ENCODE data around the gene PASK. TPM values are rescaled to one million over a fixed set of nuclear protein-coding genes. Genes with fewer than 3 reads are reported as not detected.

PASK gene
- total RNA-seq, 2 experiments from 2014 or later = 58.1 to 58.9 TPM

- DNase-seq = peak; percentile 4
- ChIA-PET CTCF (no interaction called here), POLR2A (no interaction called here)
- Mint-ChIP-seq H3K27ac (no peak overlapping the region), H3K4me3 (no peak overlapping the region), H3K36me3 (ENCODE audit: low read depth) (peaks cover 22% of the 10 kb centered on the region), H3K4me1 (no peaks in the 10 kb centered on the region), H3K27me3 (no peaks in the 10 kb centered on the region), H3K9me3 (no peaks in the 10 kb centered on the region)
Measured at GRCh38 chr2:241082341-241083090, 66.8 kb downstream of the PASK start.

DNA sequence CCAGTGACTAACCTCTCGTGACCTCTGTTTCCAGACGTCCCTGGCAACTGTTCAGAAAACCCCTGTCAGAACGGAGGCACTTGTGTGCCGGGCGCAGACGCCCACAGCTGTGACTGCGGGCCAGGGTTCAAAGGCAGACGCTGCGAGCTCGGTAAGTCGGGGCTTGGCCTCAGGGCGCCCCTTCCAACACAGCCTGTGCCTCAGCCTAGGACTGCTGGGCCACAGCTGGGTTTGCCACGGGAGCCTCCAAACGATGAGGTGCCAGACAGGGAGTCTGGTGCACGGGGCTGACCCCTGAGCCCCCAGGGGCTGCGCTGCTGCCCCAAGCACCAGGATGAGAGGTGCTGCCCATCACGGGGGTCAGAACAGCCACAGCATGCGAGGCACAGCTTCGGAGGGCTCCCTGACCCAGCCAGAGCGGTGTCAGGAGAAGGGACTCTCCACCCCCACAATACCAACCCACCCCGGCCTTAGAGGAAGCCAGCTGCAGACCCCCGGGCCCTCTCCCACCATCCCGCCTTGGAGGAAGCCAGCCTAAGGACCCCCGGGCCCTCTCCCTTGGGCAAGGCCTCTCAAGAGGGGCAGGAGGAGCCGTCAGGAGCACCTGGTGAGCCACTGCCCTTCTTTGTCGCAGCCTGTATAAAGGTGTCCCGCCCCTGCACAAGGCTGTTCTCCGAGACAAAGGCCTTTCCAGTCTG lies 67.5 kb downstream of the PASK start:
- no peaks in the 10 kb centered on the region for H3K27me3 Mint-ChIP-seq
- POLR2A ChIA-PET = no interaction called here
- no peaks in the 10 kb centered on the region for H3K4me1 Mint-ChIP-seq
- H3K9me3 Mint-ChIP-seq = no peaks in the 10 kb centered on the region
- no peak overlapping the region for H3K27ac Mint-ChIP-seq
- peaks cover 17% of the 10 kb centered on the region for H3K36me3 Mint-ChIP-seq (ENCODE audit: low read depth)
- DNase-seq = peak; percentile 15
- CTCF ChIA-PET = no interaction called here
- no peak overlapping the region for H3K4me3 Mint-ChIP-seq

DNA sequence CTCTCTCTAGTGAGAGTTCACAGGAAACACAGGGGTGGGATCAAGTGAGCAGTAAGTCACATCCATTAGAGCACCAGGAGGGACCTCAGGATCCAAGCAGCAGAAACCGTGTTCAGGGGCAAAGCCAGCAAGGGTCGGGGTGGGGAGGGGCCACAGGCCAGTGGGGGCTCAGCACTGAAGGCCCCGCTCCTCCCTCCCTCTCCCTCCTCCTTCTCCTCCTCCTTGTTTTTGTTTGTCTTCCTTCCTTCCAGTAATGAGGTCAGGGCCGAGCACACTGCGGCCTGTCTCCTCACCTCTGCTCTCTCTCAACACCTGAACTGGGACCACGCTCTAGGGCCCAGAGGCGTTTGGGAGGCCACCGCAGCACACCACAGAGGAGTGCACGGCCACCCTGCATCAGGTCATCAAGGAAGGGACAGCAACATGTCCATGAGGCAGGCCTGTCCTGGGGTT lies 68.1 kb downstream of the PASK start:
- CTCF ChIA-PET = no interaction called here
- Mint-ChIP-seq H3K27ac (no peak overlapping the region), H3K36me3 (ENCODE audit: low read depth) (peaks cover 11% of the 10 kb centered on the region), H3K4me1 (no peaks in the 10 kb centered on the region), H3K27me3 (no peaks in the 10 kb centered on the region), H3K4me3 (no peak overlapping the region), H3K9me3 (no peaks in the 10 kb centered on the region)
- POLR2A ChIA-PET = no interaction called here
- no peak for DNase-seq

GRCh38 chr2:241080405-241081189 lies 68.7 kb downstream of the PASK start:
- Mint-ChIP-seq H3K27ac (no peak overlapping the region), H3K9me3 (no peaks in the 10 kb centered on the region), H3K36me3 (ENCODE audit: low read depth) (peaks cover 8% of the 10 kb centered on the region), H3K27me3 (no peaks in the 10 kb centered on the region), H3K4me3 (no peak overlapping the region), H3K4me1 (no peaks in the 10 kb centered on the region)
- ChIA-PET CTCF (no interaction called here), POLR2A (no interaction called here)
- DNase-seq = peak; percentile 14

GRCh38 chr2:241074901-241075540 lies 74.3 kb downstream of the PASK start:
- no peak overlapping the region for H3K4me3 Mint-ChIP-seq

GRCh38 chr2:241074065-241074818 lies 75.0 kb downstream of the PASK start:
- no peaks in the 10 kb centered on the region for H3K36me3 Mint-ChIP-seq (ENCODE audit: low read depth)
- no peak overlapping the region for H3K4me3 Mint-ChIP-seq
- CTCF ChIA-PET = no interaction called here
- POLR2A ChIA-PET = no interaction called here
- H3K27me3 Mint-ChIP-seq = no peaks in the 10 kb centered on the region
- no peak overlapping the region for H3K27ac Mint-ChIP-seq
- DNase-seq = peak; percentile 14
- H3K4me1 Mint-ChIP-seq = no peaks in the 10 kb centered on the region
- H3K9me3 Mint-ChIP-seq = no peaks in the 10 kb centered on the region

More at GRCh38 chr2:241074901-241075540, 74.3 kb downstream of the PASK start:
- H3K27me3 Mint-ChIP-seq = no peaks in the 10 kb centered on the region
- DNase-seq = peak; percentile 5
- no peaks in the 10 kb centered on the region for H3K36me3 Mint-ChIP-seq (ENCODE audit: low read depth)
- no peak overlapping the region for H3K27ac Mint-ChIP-seq
- ChIA-PET POLR2A (no interaction called here), CTCF (no interaction called here)
- no peaks in the 10 kb centered on the region for H3K9me3 Mint-ChIP-seq
- no peaks in the 10 kb centered on the region for H3K4me1 Mint-ChIP-seq

GRCh38 chr2:241073166-241074064 lies 75.9 kb downstream of the PASK start:
- ChIA-PET POLR2A (no interaction called here), CTCF (no interaction called here)
- no peaks in the 10 kb centered on the region for H3K36me3 Mint-ChIP-seq (ENCODE audit: low read depth)
- H3K4me3 Mint-ChIP-seq = no peak overlapping the region
- no peaks in the 10 kb centered on the region for H3K4me1 Mint-ChIP-seq
- H3K9me3 Mint-ChIP-seq = no peaks in the 10 kb centered on the region
- H3K27me3 Mint-ChIP-seq = no peaks in the 10 kb centered on the region
- peak; percentile 14 for DNase-seq
- no peak overlapping the region for H3K27ac Mint-ChIP-seq

DNA sequence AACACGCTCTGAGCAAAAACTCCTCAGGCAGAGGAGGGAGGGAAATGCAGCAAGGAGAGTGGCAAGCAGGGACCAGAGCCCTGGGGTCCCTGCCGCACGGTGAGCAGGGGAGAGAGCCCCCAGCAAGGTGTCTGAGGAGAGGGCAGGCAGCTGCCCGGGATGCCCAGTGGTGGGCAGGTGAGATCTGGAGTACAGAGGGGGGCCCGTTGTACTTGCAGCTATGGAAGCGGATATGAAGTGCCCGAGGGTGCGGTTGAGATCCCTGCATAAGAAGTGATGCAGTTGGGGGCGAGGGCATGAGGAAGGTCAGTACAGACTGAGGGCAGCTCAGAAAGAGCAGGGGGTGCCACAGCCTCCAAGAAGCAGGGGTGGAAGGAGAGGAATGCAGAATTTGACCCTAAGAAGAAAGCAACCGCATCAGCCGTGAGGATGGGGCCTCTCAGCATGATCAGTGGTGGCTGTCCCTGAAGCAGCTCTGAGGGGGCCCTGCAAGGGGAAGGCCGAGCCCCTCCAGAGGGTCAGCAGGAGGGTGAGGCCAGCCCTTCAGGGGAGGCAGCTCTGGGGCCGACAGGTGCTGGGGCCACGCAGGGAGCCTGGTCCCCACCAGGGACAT lies 76.6 kb downstream of the PASK start:
- no peaks in the 10 kb centered on the region for H3K4me1 Mint-ChIP-seq
- H3K27me3 Mint-ChIP-seq = no peaks in the 10 kb centered on the region
- POLR2A ChIA-PET = no interaction called here
- no peak overlapping the region for H3K4me3 Mint-ChIP-seq
- H3K36me3 Mint-ChIP-seq (ENCODE audit: low read depth) = no peaks in the 10 kb centered on the region
- DNase-seq = peak; percentile 13
- H3K27ac Mint-ChIP-seq = no peak overlapping the region
- H3K9me3 Mint-ChIP-seq = no peaks in the 10 kb centered on the region
- CTCF ChIA-PET = no interaction called here

DNA sequence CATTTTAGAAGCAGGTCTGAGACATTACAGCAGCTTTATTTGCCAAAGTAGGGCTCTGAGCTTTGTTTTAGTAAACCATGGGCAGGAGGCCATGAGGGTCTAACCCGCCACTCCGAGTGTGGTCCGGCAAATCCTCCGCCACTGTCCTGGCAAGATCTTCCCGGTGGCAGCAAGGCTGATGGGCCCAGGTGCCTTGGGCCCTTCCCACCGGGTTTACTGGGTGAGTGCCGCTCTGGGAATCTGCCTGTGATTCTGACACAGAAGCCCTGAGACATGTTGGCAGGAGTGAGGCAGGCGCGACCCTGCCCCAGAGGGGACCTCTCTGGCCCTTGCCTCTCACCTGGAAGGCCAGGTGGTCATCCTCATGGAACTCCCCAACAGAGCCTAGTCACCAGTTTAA lies 77.1 kb downstream of the PASK start:
- Mint-ChIP-seq H3K27me3 (no peaks in the 10 kb centered on the region), H3K36me3 (ENCODE audit: low read depth) (no peaks in the 10 kb centered on the region), H3K4me1 (no peaks in the 10 kb centered on the region), H3K9me3 (no peaks in the 10 kb centered on the region), H3K27ac (no peak overlapping the region), H3K4me3 (no peak overlapping the region)
- ChIA-PET CTCF (no interaction called here), POLR2A (no interaction called here)
- DNase-seq = peak; percentile 4

GRCh38 chr2:241071677-241072111 lies 77.6 kb downstream of the PASK start:
- H3K36me3 Mint-ChIP-seq (ENCODE audit: low read depth) = no peaks in the 10 kb centered on the region
- DNase-seq = no peak
- ChIA-PET POLR2A (no interaction called here), CTCF (no interaction called here)
- no peaks in the 10 kb centered on the region for H3K27me3 Mint-ChIP-seq
- H3K27ac Mint-ChIP-seq = no peak overlapping the region
- no peaks in the 10 kb centered on the region for H3K9me3 Mint-ChIP-seq
- no peak overlapping the region for H3K4me3 Mint-ChIP-seq
- no peaks in the 10 kb centered on the region for H3K4me1 Mint-ChIP-seq

DNA sequence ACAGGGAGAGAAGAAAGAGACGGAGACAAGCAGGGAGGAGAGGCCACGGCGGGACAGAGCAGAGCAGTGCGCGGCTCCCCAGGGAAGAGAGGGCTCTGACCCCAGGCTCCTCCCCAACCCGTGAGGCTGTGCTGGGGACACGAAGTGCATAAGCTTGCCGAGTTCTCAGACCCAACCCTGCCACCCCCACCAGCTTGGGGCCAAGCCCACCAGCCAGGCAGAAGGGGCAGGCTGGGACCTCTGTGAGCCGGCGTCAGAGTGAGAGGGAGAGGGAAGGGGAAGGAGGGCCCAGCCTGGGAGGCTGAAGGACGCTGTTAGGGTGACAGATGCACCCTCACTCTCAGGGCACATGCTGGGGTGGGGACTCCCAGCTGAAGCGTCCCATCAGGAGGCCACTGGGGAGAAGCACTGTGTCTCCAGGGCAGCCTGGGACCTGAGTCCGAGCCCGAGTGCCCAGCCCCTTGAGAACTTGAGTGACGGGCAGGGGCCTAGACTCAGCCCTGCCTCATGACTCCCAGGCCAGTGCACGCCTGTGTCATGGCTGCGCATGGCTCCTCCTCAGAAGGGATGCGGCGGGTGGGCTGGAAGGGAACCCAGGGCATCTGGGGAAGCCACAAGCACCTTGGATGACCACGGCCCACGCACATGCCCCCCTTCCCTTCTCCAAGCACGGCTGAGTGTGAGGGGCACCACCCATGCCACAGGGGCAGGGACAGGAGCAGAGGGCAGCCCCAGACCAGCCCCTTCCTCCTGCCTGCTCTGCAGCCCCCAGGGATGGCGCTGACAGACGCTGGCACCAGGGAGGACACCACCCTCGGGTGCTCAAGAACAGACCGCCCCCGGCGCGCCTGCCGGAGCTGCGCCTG lies 78.2 kb downstream of the PASK start:
- no peak overlapping the region for H3K27ac Mint-ChIP-seq
- H3K27me3 Mint-ChIP-seq = no peaks in the 10 kb centered on the region
- no peak overlapping the region for H3K4me3 Mint-ChIP-seq
- CTCF ChIA-PET = no interaction called here
- peak; percentile 12 for DNase-seq
- H3K4me1 Mint-ChIP-seq = no peaks in the 10 kb centered on the region
- POLR2A ChIA-PET = no interaction called here
- H3K36me3 Mint-ChIP-seq (ENCODE audit: low read depth) = no peaks in the 10 kb centered on the region
- H3K9me3 Mint-ChIP-seq = no peaks in the 10 kb centered on the region
